Stimulated activated CD4-positive, alpha-beta T cell treated with anti-CD3 and anti-CD28 coated beads, TNF-alpha, amount 100 ng/mL, for 48 hours (primary cell): ENCODE measurements around the gene COL23A1.
"Not testable (repeated sequence)": the region's sequence is repeated elsewhere in the genome, so short reads cannot be mapped to it uniquely, and the experiment has no call there.

ENCODE experiments used
- DNase-seq, 3 donors: peaks; one replicate each; pipeline ENCODE4 v3.0.0-alpha.2; 2020; ENCODE audit warnings: low read depth in 3 of 3

The COL23A1 gene

GRCh38 chr5:178504340-178504960, 85.7 kb downstream of the COL23A1 start:
- DNase-seq, result no peak

GRCh38 chr5:178502401-178503100, 87.6 kb downstream of the COL23A1 start:
- DNase-seq, result no peak

- no peak for DNase-seq
Measured at GRCh38 chr5:178499352-178499751, 90.8 kb downstream of the COL23A1 start.

GRCh38 chr5:178496642-178497041, 93.6 kb downstream of the COL23A1 start:
- DNase-seq, result no peak

- no peak for DNase-seq
Measured at GRCh38 chr5:178496214-178496613, 94.0 kb downstream of the COL23A1 start.

- no peak for DNase-seq
Measured at GRCh38 chr5:178495706-178496105, 94.5 kb downstream of the COL23A1 start.

- no peak for DNase-seq
Measured at GRCh38 chr5:178492278-178492677, 97.9 kb downstream of the COL23A1 start.

- no peak for DNase-seq
Measured at GRCh38 chr5:178490935-178491652, 99.1 kb downstream of the COL23A1 start.

- no peak for DNase-seq
Measured at GRCh38 chr5:178489271-178489976, 100.8 kb downstream of the COL23A1 start.

GRCh38 chr5:178488696-178489095, 101.5 kb downstream of the COL23A1 start:
- no peak for DNase-seq

GRCh38 chr5:178487911-178488600, 102.1 kb downstream of the COL23A1 start:
- no peak for DNase-seq

- not testable (repeated sequence) for DNase-seq
Measured at GRCh38 chr5:178486878-178487512, 103.2 kb downstream of the COL23A1 start.

GRCh38 chr5:178486239-178486641, 104.0 kb downstream of the COL23A1 start:
- DNase-seq, result no peak

- DNase-seq, result peak in 2 of 3 donors; percentile 4 to 22
Measured at GRCh38 chr5:178483620-178484019, 106.6 kb downstream of the COL23A1 start.

GRCh38 chr5:178479261-178479660, 110.9 kb downstream of the COL23A1 start:
- DNase-seq, result no peak

- no peak for DNase-seq
Measured at GRCh38 chr5:178478370-178478769, 111.8 kb downstream of the COL23A1 start.

GRCh38 chr5:178477802-178478201, 112.4 kb downstream of the COL23A1 start:
- DNase-seq, result no peak

GRCh38 chr5:178476972-178477754, 113.0 kb downstream of the COL23A1 start:
- no peak for DNase-seq

GRCh38 chr5:178476531-178476930, 113.7 kb downstream of the COL23A1 start:
- no peak for DNase-seq

GRCh38 chr5:178475422-178475821, 114.8 kb downstream of the COL23A1 start:
- DNase-seq, result no peak
